ENCODE data around the gene OVCH1. TPM values are rescaled to one million over a fixed set of nuclear protein-coding genes. Genes with fewer than 3 reads are reported as not detected.
A peak's percentile ranks its signal among the peaks of the same experiment; 100 is the strongest.

Gene OVCH1
- total and polyA plus RNA-seq, 9 of the 15 experiments (the other 6 are each of a cell fraction or from before 2014, with no cell fraction given): not detected

GRCh38 chr12:29380536-29381523 lies 116.7 kb downstream of the OVCH1 start, which contains the start of gene ERGIC2 (continued):
- TF ChIP-seq ETV1 (tag; conservative IDR thresholded peaks at IDR 0.05; ENCODE audit: low read depth) (peak; percentile 46), XRCC3 (IDR thresholded peaks at IDR 0.05) (no peak), CHCHD3 (CRISPR knock-in tag; IDR thresholded peaks at IDR 0.05) (no peak), CEBPZ (IDR thresholded peaks at IDR 0.05; ENCODE audit: borderline replicate concordance, low read depth, low read length) (no peak), ZNF263 (CRISPR knock-in tag; IDR thresholded peaks at IDR 0.05; ENCODE audit: borderline replicate concordance) (no peak), ZC3H4 (CRISPR knock-in tag; IDR thresholded peaks at IDR 0.05; ENCODE audit: borderline replicate concordance) (no peak), FIP1L1 (IDR thresholded peaks at IDR 0.05; ENCODE audit: low read depth, low read length, poor library complexity, severe bottlenecking) (no peak), TEAD4 (IDR thresholded peaks at IDR 0.05; ENCODE audit: low read length) (no peak), TEAD4 (CRISPR knock-in tag; IDR thresholded peaks at IDR 0.05; ENCODE audit: borderline replicate concordance) (no peak), NCOA1 (IDR thresholded peaks at IDR 0.05; ENCODE audit: low read depth) (no peak), HNRNPLL (IDR thresholded peaks at IDR 0.05; ENCODE audit: low read depth, low read length, poor library complexity, severe bottlenecking) (no peak), NCOR1 (IDR thresholded peaks at IDR 0.05) (no peak), RNF219 (CRISPR knock-in tag; IDR thresholded peaks at IDR 0.05) (no peak), KDM2B (CRISPR knock-in tag; IDR thresholded peaks at IDR 0.05) (no peak), ATF7 (IDR thresholded peaks at IDR 0.05) (peak; percentile 83; the same call in 1 of the 2 replicates), HDAC3 (IDR thresholded peaks at IDR 0.05; ENCODE audit: borderline replicate concordance, partially characterized antibody) (peak; percentile 66), SP1 (CRISPR knock-in tag; IDR thresholded peaks at IDR 0.05) (peak; percentile 79), ZNF717 (CRISPR knock-in tag; IDR thresholded peaks at IDR 0.05) (no peak), ARID3A (IDR thresholded peaks at IDR 0.05; ENCODE audit: borderline replicate concordance, low read depth, low read length) (no peak), SMAD4 (CRISPR knock-in tag; conservative IDR thresholded peaks at IDR 0.05) (no peak), ZNF3 (CRISPR knock-in tag; IDR thresholded peaks at IDR 0.05) (no peak)

Measured in K562 (cell line).